Keratinocyte (primary cell): ENCODE results near the gene KBTBD4. TPM values are rescaled to one million over a fixed set of nuclear protein-coding genes. Genes with fewer than 3 reads are reported as not detected.

ENCODE experiments used
- DNase-seq: peaks from one replicate; pipeline ENCODE4 v3.0.0-alpha.2; 2011; ENCODE audit warnings: low read depth, missing footprints, low spot score
- FAIRE-seq: peaks from 2 replicates; lab custom pipeline; 2011; peaks lifted over from hg19 to GRCh38; lab: Jason Lieb, UNC
- H2AFZ ChIP-seq: 2 replicates; pipeline ENCODE4 v1.6.0; 2012; ENCODE audit warnings: low read length, control low read depth, inconsistent platforms; ENCODE audit not compliant: control insufficient read depth
- H3K27ac ChIP-seq: 2 replicates; pipeline ENCODE4 v1.5.1; 2011; ENCODE audit warnings: low read length; ENCODE audit not compliant: control insufficient read depth, insufficient read depth
- H3K27me3 ChIP-seq: 3 replicates; pipeline ENCODE4 v1.6.0; 2011; ENCODE audit warnings: low read length; ENCODE audit not compliant: control insufficient read depth, insufficient read depth; ENCODE audit errors: extremely low read depth
- H3K36me3 ChIP-seq, 2 experiments: 2 replicates in 1 of 2; 3 replicates in 1 of 2; pipeline ENCODE4 v1.5.1; 2011; ENCODE audit warnings: low read length in 2 of 2, mild to moderate bottlenecking in 1 of 2; ENCODE audit not compliant: control insufficient read depth in 2 of 2, insufficient read depth in 2 of 2; ENCODE audit errors: extremely low read depth in 1 of 2
- H3K4me1 ChIP-seq: 3 replicates; pipeline ENCODE4 v1.5.1; 2011; ENCODE audit warnings: low read length; ENCODE audit not compliant: control insufficient read depth, insufficient read depth; ENCODE audit errors: extremely low read depth
- H3K4me2 ChIP-seq: 3 replicates; pipeline ENCODE4 v1.6.0; 2011; ENCODE audit warnings: low read depth, low read length; ENCODE audit not compliant: control insufficient read depth, insufficient read depth; ENCODE audit errors: extremely low read depth
- H3K4me3 ChIP-seq, 3 experiments: fragments of 200-600 bp in 1 of 3; sonication (generic) in 1 of 3; 2 replicates in 2 of 3; 3 replicates in 1 of 3; pipeline ENCODE4 v1.5.1; 2011 to 2016; ENCODE audit warnings: low read length in 3 of 3, mild to moderate bottlenecking in 3 of 3, control low read depth in 2 of 3, inconsistent platforms in 1 of 3, low read depth in 1 of 3, mixed read lengths in 1 of 3, mixed run types in 1 of 3, moderate library complexity in 1 of 3; ENCODE audit not compliant: control insufficient read depth in 2 of 3, insufficient read depth in 2 of 3; ENCODE audit errors: extremely low read depth in 1 of 3
- H3K79me2 ChIP-seq: 2 replicates; pipeline ENCODE4 v1.6.0; 2012; ENCODE audit warnings: low read length; ENCODE audit not compliant: control insufficient read depth, insufficient read depth
- H3K9ac ChIP-seq: 3 replicates; pipeline ENCODE4 v1.6.0; 2011; ENCODE audit warnings: low read length; ENCODE audit not compliant: control insufficient read depth, insufficient read depth; ENCODE audit errors: extremely low read depth
- H3K9me1 ChIP-seq: 3 replicates; pipeline ENCODE4 v1.6.0; 2011; ENCODE audit warnings: low read length; ENCODE audit not compliant: control insufficient read depth, insufficient read depth; ENCODE audit errors: extremely low read depth
- H3K9me3 ChIP-seq: 2 replicates; pipeline ENCODE4 v1.5.1; 2012; ENCODE audit warnings: low read depth, low read length; ENCODE audit not compliant: control insufficient read depth
- H4K20me1 ChIP-seq: 3 replicates; pipeline ENCODE4 v1.6.0; 2011; ENCODE audit warnings: low read length; ENCODE audit not compliant: control insufficient read depth, insufficient read depth; ENCODE audit errors: extremely low read depth
- EZH2 ChIP-seq: IDR thresholded peaks from one replicate; pipeline ENCODE4 v1.6.1; 2012; ENCODE audit warnings: inconsistent platforms, mild to moderate bottlenecking, low read length, moderate library complexity
- dilution Hi-C: fragments of 300-500 bp; cut with MboI; formaldehyde crosslinking; loops from one replicate; pipeline ENCODE4 v1.7.0; 2020; ENCODE audit warnings: low sequenced_read_pairs; ENCODE audit not compliant: extremely low pct_ligation_motif_present
- polyA plus RNA-seq, 5 experiments: library from polyadenylated mRNA; depleted of rRNA in 3 of 5; stranded (reverse) in 3 of 5; stranded (forward) in 1 of 5; unstranded in 1 of 5; fragments of >200 nt; gene quantifications; 1 replicate in 1 of 5; 2 replicates in 3 of 5; 3 replicates in 1 of 5; pipeline versions ENCODE4 v1.2.1 to v1.2.3, GENCODE V29; 2011 to 2012; ENCODE audit warnings: missing spikeins in 2 of 5, low read depth in 1 of 5, low replicate concordance in 1 of 5
- TF ChIP-seq, protein P1 (sequence below), 3 experiments: IDR thresholded peaks in 1 of 3; conservative IDR thresholded peaks in 1 of 3; optimal IDR thresholded peaks in 1 of 3; 2 replicates in 2 of 3; 3 replicates in 1 of 3; pipeline versions ENCODE3 to v1.5.1; 2011; ENCODE audit warnings: low read length in 3 of 3, mild to moderate bottlenecking in 3 of 3, moderate library complexity in 2 of 3, control low read depth in 1 of 3, inconsistent platforms in 1 of 3; ENCODE audit not compliant: insufficient read depth in 2 of 3; ENCODE audit errors: extremely low read depth in 1 of 3

KBTBD4 gene
- polyA plus RNA-seq, 1 donor (not counting 4 experiments of a cell fraction or from before 2014, with no cell fraction given) = 15.4 TPM

DNA sequence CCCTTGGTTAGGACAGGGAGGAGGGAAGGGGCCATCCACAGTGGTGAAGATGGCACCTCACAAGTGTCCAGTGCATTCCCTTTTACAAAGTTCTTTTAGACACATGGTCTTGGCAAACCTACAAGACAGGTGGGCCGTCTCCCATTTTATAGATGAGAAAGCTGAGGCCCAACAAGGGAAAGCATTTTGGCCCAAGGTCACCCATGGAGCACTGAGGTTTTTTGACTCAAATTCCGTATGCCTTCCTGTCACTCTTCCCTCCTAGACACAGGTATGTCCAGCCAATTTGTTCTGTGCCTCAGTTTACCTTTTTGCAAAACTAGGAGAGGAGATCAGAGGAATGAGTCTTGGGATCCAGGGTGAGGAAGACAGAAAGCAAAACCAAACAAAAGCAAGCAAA lies 14.2 kb upstream of the KBTBD4 start:
- no peaks in the 10 kb centered on the region for H3K36me3 ChIP-seq
- FAIRE-seq = no peak
- no peak overlapping the region for H3K27ac ChIP-seq
- no peak overlapping the region for H2AFZ ChIP-seq
- dilution Hi-C loops = no loop called here
- H3K79me2 ChIP-seq = no peaks in the 10 kb centered on the region
- peaks cover 3% of the 10 kb centered on the region for H4K20me1 ChIP-seq
- peaks cover 66% of the 10 kb centered on the region for H3K27me3 ChIP-seq
- no peak overlapping the region for H3K9ac ChIP-seq
- DNase-seq = no peak
- TF ChIP-seq, protein P1, sequence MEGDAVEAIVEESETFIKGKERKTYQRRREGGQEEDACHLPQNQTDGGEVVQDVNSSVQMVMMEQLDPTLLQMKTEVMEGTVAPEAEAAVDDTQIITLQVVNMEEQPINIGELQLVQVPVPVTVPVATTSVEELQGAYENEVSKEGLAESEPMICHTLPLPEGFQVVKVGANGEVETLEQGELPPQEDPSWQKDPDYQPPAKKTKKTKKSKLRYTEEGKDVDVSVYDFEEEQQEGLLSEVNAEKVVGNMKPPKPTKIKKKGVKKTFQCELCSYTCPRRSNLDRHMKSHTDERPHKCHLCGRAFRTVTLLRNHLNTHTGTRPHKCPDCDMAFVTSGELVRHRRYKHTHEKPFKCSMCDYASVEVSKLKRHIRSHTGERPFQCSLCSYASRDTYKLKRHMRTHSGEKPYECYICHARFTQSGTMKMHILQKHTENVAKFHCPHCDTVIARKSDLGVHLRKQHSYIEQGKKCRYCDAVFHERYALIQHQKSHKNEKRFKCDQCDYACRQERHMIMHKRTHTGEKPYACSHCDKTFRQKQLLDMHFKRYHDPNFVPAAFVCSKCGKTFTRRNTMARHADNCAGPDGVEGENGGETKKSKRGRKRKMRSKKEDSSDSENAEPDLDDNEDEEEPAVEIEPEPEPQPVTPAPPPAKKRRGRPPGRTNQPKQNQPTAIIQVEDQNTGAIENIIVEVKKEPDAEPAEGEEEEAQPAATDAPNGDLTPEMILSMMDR (optimal IDR thresholded peaks at IDR 0.05 in 1 of 3, IDR thresholded peaks at IDR 0.05 in 1 of 3, conservative IDR thresholded peaks at IDR 0.05 in 1 of 3; ENCODE audit: extremely low read depth in 1 of 3, insufficient read depth in 2 of 3, low read length in 3 of 3) = no peak
- TF ChIP-seq EZH2 = no peak
- no peak overlapping the region for H3K4me3 ChIP-seq
- no peak overlapping the region for H3K4me2 ChIP-seq
- H3K9me1 ChIP-seq = no peaks in the 10 kb centered on the region
- no peaks in the 10 kb centered on the region for H3K9me3 ChIP-seq
- H3K4me1 ChIP-seq = peaks cover 3% of the 10 kb centered on the region

GRCh38 chr11:47592251-47592650 lies 13.5 kb upstream of the KBTBD4 start:
- H3K79me2 ChIP-seq = no peaks in the 10 kb centered on the region
- peaks cover 66% of the 10 kb centered on the region for H3K27me3 ChIP-seq
- dilution Hi-C loops = no loop called here
- no peak overlapping the region for H3K4me3 ChIP-seq
- H3K9me3 ChIP-seq = no peaks in the 10 kb centered on the region
- H3K4me2 ChIP-seq = no peak overlapping the region
- no peak overlapping the region for H3K9ac ChIP-seq
- H3K4me1 ChIP-seq = peaks cover 3% of the 10 kb centered on the region
- no peaks in the 10 kb centered on the region for H3K36me3 ChIP-seq
- no peak for DNase-seq
- H3K9me1 ChIP-seq = no peaks in the 10 kb centered on the region
- no peak overlapping the region for H2AFZ ChIP-seq
- TF ChIP-seq, protein P1 (optimal IDR thresholded peaks at IDR 0.05 in 1 of 3, IDR thresholded peaks at IDR 0.05 in 1 of 3, conservative IDR thresholded peaks at IDR 0.05 in 1 of 3; ENCODE audit: extremely low read depth in 1 of 3, insufficient read depth in 2 of 3, low read length in 3 of 3) = no peak
- no peak for TF ChIP-seq EZH2
- H3K27ac ChIP-seq = no peak overlapping the region
- no peak for FAIRE-seq
- peaks cover 3% of the 10 kb centered on the region for H4K20me1 ChIP-seq
